Measurements from ENCODE around the gene PARP1. TPM values are rescaled to one million over a fixed set of nuclear protein-coding genes. Genes with fewer than 3 reads are reported as not detected.

PARP1 gene
- polyA plus RNA-seq, 4 donors, result 17.4 to 54.2 (median 35.2) TPM

DNA sequence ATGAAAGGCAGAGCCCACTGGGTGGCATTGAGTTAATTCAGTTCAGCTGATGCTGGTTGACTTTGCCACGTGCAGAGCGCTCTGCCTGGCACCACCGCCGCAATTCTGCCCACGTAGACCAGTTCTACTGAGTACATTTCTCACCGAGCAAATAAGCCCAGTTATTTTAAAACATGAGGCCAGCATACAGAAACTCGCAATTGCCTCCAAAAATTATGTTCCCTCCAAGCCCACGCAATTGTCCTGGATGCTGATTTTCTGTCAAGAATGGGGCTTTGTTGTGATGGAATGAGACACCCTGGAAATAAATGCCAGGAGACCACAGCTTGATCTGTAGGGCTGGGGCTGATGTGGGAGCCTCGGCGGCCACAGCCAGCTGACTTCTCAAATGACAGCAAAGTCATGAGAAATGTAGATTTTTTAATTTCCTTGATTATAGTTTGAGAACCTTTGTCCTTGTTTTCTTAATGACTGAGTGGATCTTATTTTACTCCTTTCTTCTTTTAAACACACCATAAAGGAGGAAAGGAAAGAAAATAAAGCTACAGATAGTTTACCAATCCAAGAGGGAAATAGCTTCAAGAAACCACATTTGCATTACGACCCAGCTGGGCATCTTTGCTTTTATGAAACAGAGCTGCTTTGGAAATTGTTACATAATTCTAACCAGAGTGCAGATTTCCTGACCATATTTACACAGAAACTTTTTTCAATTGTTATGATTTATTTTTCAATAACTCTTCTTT is 11.6 kb upstream of the PARP1 start:
- 83 to 95% (median 88%) methylated on average over 11 of the region's 11 CpGs for WGBS, 3 donors
- no peak for DNase-seq
- no peaks in the 10 kb centered on the region for H3K27me3 ChIP-seq (ENCODE audit: control insufficient read depth in 3 of 3, insufficient read depth in 3 of 3, low read length in 3 of 3)
- no peak overlapping the region for H3K4me3 ChIP-seq (ENCODE audit: low read depth in 1 of 3, low read length in 3 of 3)
- H3K36me3 ChIP-seq (ENCODE audit: control insufficient read depth in 3 of 3, insufficient read depth in 2 of 3, low read depth in 1 of 3, low read length in 3 of 3), result no peaks in the 10 kb centered on the region
- FAIRE-seq, result no peak
- H3K4me1 ChIP-seq (ENCODE audit: control insufficient read depth in 3 of 3, insufficient read depth in 2 of 3, low read depth in 1 of 3, low read length in 2 of 3), result no peaks in the 10 kb centered on the region
- H3K27ac ChIP-seq (ENCODE audit: low read depth in 1 of 3, low read length in 2 of 3), result no peak overlapping the region
- H3K9me3 ChIP-seq (ENCODE audit: control insufficient read depth in 2 of 2, insufficient read depth in 1 of 2, low read depth in 1 of 2, low read length in 1 of 2), result no peaks in the 10 kb centered on the region

DNA sequence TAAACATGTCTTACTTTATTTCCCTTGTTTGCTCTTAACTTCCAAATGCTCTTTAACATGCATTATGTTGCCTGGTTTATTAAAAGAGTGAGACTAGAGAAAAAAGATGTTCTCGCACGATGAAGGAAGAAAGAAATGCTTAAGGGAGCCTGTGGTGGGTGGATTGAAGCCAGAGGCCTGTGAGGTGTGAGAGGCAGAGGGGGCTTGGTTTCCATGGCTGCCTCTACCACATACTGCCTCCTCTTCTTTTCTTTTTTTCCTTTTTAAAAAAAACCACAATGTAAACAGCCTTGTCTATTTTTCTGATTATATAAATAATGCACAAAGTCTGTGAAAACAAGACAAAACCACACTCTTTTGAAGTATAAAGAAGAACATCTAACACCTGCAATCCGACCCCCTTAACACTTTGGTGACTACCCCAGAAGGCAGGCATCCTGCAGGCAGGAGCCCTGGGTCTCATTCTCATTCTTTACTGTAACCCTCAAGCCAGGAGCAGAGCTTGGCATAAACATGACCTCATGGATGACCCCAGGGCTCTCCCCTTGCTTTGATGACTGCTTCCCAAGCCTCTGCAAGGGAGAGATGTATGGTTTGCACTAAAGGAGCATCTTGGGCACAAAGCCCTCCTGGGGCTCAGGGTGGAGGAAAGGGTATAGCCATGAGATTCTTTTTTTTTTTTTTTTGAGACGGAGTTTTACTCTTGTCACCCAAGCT is 10.1 kb upstream of the PARP1 start:
- 67 to 81% (median 71%) methylated on average over 3 to 4 of the region's 4 CpGs for WGBS, 3 donors
- no peaks in the 10 kb centered on the region for H3K27me3 ChIP-seq (ENCODE audit: control insufficient read depth in 3 of 3, insufficient read depth in 3 of 3, low read length in 3 of 3)
- H3K9me3 ChIP-seq (ENCODE audit: control insufficient read depth in 2 of 2, insufficient read depth in 1 of 2, low read depth in 1 of 2, low read length in 1 of 2), result no peaks in the 10 kb centered on the region
- H3K27ac ChIP-seq (ENCODE audit: low read depth in 1 of 3, low read length in 2 of 3), result no peak overlapping the region
- no peaks in the 10 kb centered on the region for H3K36me3 ChIP-seq (ENCODE audit: control insufficient read depth in 3 of 3, insufficient read depth in 2 of 3, low read depth in 1 of 3, low read length in 3 of 3)
- H3K4me1 ChIP-seq (ENCODE audit: control insufficient read depth in 3 of 3, insufficient read depth in 2 of 3, low read depth in 1 of 3, low read length in 2 of 3), result no peaks in the 10 kb centered on the region
- H3K4me3 ChIP-seq (ENCODE audit: low read depth in 1 of 3, low read length in 3 of 3), result no peak overlapping the region
- FAIRE-seq (no peak), DNase-seq (no peak)

GRCh38 chr1:226417350-226417749 is 9.5 kb upstream of the PARP1 start:
- Histone ChIP-seq H3K36me3 (ENCODE audit: control insufficient read depth in 3 of 3, insufficient read depth in 2 of 3, low read depth in 1 of 3, low read length in 3 of 3) (no peaks in the 10 kb centered on the region), H3K27ac (ENCODE audit: low read depth in 1 of 3, low read length in 2 of 3) (no peak overlapping the region), H3K27me3 (ENCODE audit: control insufficient read depth in 3 of 3, insufficient read depth in 3 of 3, low read length in 3 of 3) (no peaks in the 10 kb centered on the region), H3K4me1 (ENCODE audit: control insufficient read depth in 3 of 3, insufficient read depth in 2 of 3, low read depth in 1 of 3, low read length in 2 of 3) (no peaks in the 10 kb centered on the region), H3K9me3 (ENCODE audit: control insufficient read depth in 2 of 2, insufficient read depth in 1 of 2, low read depth in 1 of 2, low read length in 1 of 2) (no peaks in the 10 kb centered on the region), H3K4me3 (ENCODE audit: low read depth in 1 of 3, low read length in 3 of 3) (no peak overlapping the region)
- no peak for DNase-seq
- WGBS, 3 donors, result 78 to 87% (median 85%) methylated on average over 6 of the region's 6 CpGs
- FAIRE-seq, result no peak

DNA sequence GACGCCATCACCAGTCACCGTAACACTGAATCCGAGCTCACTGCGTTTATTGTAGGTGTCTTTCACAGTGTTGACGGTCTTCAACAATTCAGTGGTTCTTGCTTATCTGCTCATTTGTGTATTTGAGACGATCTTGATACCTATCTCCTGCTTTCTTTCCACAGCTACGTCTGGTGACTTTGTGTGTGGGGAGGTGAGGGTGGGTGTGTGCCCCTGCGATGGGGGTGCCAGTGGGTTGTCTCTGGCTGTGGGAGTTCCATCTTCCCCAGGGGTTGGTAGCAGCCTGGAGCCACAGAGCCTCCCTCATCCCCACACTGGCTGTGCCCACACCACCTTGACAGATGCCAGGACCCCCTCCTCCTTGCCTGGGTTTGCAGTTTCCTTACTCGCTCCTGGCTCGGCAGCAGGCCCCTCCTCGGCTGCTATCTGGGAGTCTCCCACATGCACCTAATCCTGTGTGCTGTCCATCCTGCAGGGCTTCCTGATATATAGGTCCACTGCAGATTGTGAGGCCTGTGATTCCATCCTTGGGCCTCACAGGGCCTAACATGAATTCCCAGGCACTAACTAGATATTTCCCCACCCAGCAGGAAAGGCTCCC is 6.3 kb upstream of the PARP1 start:
- 77 to 89% (median 85%) methylated on average over 11 of the region's 11 CpGs for WGBS, 3 donors
- Histone ChIP-seq H3K36me3 (ENCODE audit: control insufficient read depth in 3 of 3, insufficient read depth in 2 of 3, low read depth in 1 of 3, low read length in 3 of 3) (no peaks in the 10 kb centered on the region), H3K9me3 (ENCODE audit: control insufficient read depth in 2 of 2, insufficient read depth in 1 of 2, low read depth in 1 of 2, low read length in 1 of 2) (no peaks in the 10 kb centered on the region), H3K27ac (ENCODE audit: low read depth in 1 of 3, low read length in 2 of 3) (no peak overlapping the region), H3K27me3 (ENCODE audit: control insufficient read depth in 3 of 3, insufficient read depth in 3 of 3, low read length in 3 of 3) (no peaks in the 10 kb centered on the region), H3K4me3 (ENCODE audit: low read depth in 1 of 3, low read length in 3 of 3) (no peak overlapping the region), H3K4me1 (ENCODE audit: control insufficient read depth in 3 of 3, insufficient read depth in 2 of 3, low read depth in 1 of 3, low read length in 2 of 3) (no peaks in the 10 kb centered on the region)
- no peak for FAIRE-seq
- no peak for DNase-seq

DNA sequence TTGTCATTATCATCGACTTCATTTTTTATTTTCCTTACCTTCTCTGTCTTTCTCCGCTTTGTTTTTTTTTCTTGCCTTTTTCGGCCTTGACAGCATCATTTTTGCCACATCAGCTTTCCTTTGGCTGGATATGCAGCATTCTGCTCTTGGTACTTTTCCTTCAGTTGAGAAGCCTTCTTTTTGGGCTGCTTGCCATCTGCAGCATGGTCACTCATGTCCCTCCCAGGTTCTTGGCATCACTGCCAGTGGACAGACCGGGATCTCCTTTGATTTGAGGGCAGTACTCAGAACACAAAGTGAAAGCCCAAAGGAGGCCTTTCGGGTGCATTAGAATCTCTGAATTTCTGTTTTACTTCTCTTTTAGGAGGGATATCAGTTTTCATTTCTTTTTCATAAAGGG is 3.7 kb upstream of the PARP1 start:
- 72 to 89% (median 88%) methylated on average over 5 of the region's 5 CpGs for WGBS, 3 donors
- Histone ChIP-seq H3K27ac (ENCODE audit: low read depth in 1 of 3, low read length in 2 of 3) (no peak overlapping the region), H3K4me1 (ENCODE audit: control insufficient read depth in 3 of 3, insufficient read depth in 2 of 3, low read depth in 1 of 3, low read length in 2 of 3) (peaks cover 0 to 5% (median 4%) of the 10 kb centered on the region in 3 donors), H3K9me3 (ENCODE audit: control insufficient read depth in 2 of 2, insufficient read depth in 1 of 2, low read depth in 1 of 2, low read length in 1 of 2) (no peaks in the 10 kb centered on the region), H3K27me3 (ENCODE audit: control insufficient read depth in 3 of 3, insufficient read depth in 3 of 3, low read length in 3 of 3) (no peaks in the 10 kb centered on the region), H3K4me3 (ENCODE audit: low read depth in 1 of 3, low read length in 3 of 3) (no peak overlapping the region), H3K36me3 (ENCODE audit: control insufficient read depth in 3 of 3, insufficient read depth in 2 of 3, low read depth in 1 of 3, low read length in 3 of 3) (no peaks in the 10 kb centered on the region)
- FAIRE-seq (no peak), DNase-seq (no peak)

DNA sequence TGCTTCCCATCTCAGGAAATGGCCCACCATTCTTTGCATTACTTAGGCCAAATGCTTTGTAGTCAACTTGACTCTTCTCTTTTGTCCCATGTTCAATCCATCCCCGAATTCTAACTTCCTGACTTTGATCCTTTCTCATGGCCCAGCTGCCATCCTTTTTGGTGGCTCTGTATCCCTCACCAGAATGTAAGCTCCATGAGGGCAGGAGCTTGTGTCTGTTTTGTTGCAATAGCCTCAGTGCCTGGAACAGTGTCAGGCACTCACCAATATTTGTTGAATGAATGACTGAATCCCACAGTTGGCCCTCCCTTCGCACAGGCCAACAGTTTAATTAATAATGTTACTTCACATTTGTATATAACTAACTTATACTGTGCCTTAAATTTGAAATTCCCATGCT is 3.1 kb upstream of the PARP1 start:
- H3K36me3 ChIP-seq (ENCODE audit: control insufficient read depth in 3 of 3, insufficient read depth in 2 of 3, low read depth in 1 of 3, low read length in 3 of 3), result no peaks in the 10 kb centered on the region
- H3K4me1 ChIP-seq (ENCODE audit: control insufficient read depth in 3 of 3, insufficient read depth in 2 of 3, low read depth in 1 of 3, low read length in 2 of 3), result peaks cover 0 to 10% (median 7%) of the 10 kb centered on the region in 3 donors
- no peak overlapping the region for H3K27ac ChIP-seq (ENCODE audit: low read depth in 1 of 3, low read length in 2 of 3)
- 91 to 94% (median 92%) methylated on average over 2 of the region's 2 CpGs for WGBS, 3 donors
- DNase-seq (no peak), FAIRE-seq (no peak)
- H3K9me3 ChIP-seq (ENCODE audit: control insufficient read depth in 2 of 2, insufficient read depth in 1 of 2, low read depth in 1 of 2, low read length in 1 of 2), result no peaks in the 10 kb centered on the region
- no peak overlapping the region for H3K4me3 ChIP-seq (ENCODE audit: low read depth in 1 of 3, low read length in 3 of 3)
- no peaks in the 10 kb centered on the region for H3K27me3 ChIP-seq (ENCODE audit: control insufficient read depth in 3 of 3, insufficient read depth in 3 of 3, low read length in 3 of 3)

- H3K27me3 ChIP-seq (ENCODE audit: control insufficient read depth in 3 of 3, insufficient read depth in 3 of 3, low read length in 3 of 3), result no peaks in the 10 kb centered on the region
- H3K4me1 ChIP-seq (ENCODE audit: control insufficient read depth in 3 of 3, insufficient read depth in 2 of 3, low read depth in 1 of 3, low read length in 2 of 3), result peaks cover 0 to 15% (median 13%) of the 10 kb centered on the region in 3 donors
- DNase-seq (no peak), FAIRE-seq (no peak)
- 86 to 94% (median 93%) methylated on average over 4 of the region's 4 CpGs for WGBS, 3 donors
- H3K27ac ChIP-seq (ENCODE audit: low read depth in 1 of 3, low read length in 2 of 3), result no peak overlapping the region
- H3K4me3 ChIP-seq (ENCODE audit: low read depth in 1 of 3, low read length in 3 of 3), result no peak overlapping the region
- H3K36me3 ChIP-seq (ENCODE audit: control insufficient read depth in 3 of 3, insufficient read depth in 2 of 3, low read depth in 1 of 3, low read length in 3 of 3), result peaks cover 0 to 7% (median 0%) of the 10 kb centered on the region in 3 donors
- H3K9me3 ChIP-seq (ENCODE audit: control insufficient read depth in 2 of 2, insufficient read depth in 1 of 2, low read depth in 1 of 2, low read length in 1 of 2), result no peaks in the 10 kb centered on the region
Observed at GRCh38 chr1:226409392-226409791, 1.5 kb upstream of the PARP1 start.

- peak overlapping the region in 2 of 3 donors; percentile 64 to 70 for H3K4me3 ChIP-seq (ENCODE audit: low read depth in 1 of 3, low read length in 3 of 3)
- H3K36me3 ChIP-seq (ENCODE audit: control insufficient read depth in 3 of 3, insufficient read depth in 2 of 3, low read depth in 1 of 3, low read length in 3 of 3), result peaks cover 0 to 10% (median 0%) of the 10 kb centered on the region in 3 donors
- FAIRE-seq (no peak), DNase-seq (no peak)
- H3K9me3 ChIP-seq (ENCODE audit: control insufficient read depth in 2 of 2, insufficient read depth in 1 of 2, low read depth in 1 of 2, low read length in 1 of 2), result no peaks in the 10 kb centered on the region
- WGBS, 3 donors, result 73% methylated on average over 25 of the region's 25 CpGs
- peaks cover 0 to 15% (median 13%) of the 10 kb centered on the region in 3 donors for H3K4me1 ChIP-seq (ENCODE audit: control insufficient read depth in 3 of 3, insufficient read depth in 2 of 3, low read depth in 1 of 3, low read length in 2 of 3)
- peak overlapping the region; percentile 41 to 90 (median 47) for H3K27ac ChIP-seq (ENCODE audit: low read depth in 1 of 3, low read length in 2 of 3)
- no peaks in the 10 kb centered on the region for H3K27me3 ChIP-seq (ENCODE audit: control insufficient read depth in 3 of 3, insufficient read depth in 3 of 3, low read length in 3 of 3)
Observed at GRCh38 chr1:226408285-226409184, 642 bp upstream of the PARP1 start.

Measured in small intestine (tissue), 7 donors.